ENCODE results near the gene TRIM58. TPM values are rescaled to one million over a fixed set of nuclear protein-coding genes. Genes with fewer than 3 reads are reported as not detected.

TRIM58 gene
- total RNA-seq, 1 experiment from 2014 or later = not detected

DNA sequence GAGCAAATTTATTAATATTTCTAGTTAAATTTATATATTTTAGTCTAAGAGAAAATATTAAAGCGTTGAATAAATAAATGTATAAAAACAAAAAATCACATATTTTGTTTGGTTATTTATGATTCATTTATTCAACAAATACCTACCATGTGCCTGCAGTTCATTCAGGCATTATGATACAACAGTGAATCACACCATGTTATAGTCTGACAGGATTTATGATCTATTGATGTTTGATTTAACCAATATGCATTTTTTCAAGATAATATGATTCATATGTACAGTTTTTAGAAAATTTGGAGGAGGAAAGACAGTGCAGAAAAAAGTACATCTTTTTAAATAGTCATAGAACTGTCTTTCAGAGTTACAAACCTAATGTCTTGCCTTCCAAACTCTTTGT lies 7.4 kb upstream of the TRIM58 start:
- intact Hi-C loops (cut with micrococcal nuclease; ENCODE audit: unreplicated experiment) = no loop called here
- ChIA-PET CTCF (no interaction called here), POLR2A (ENCODE audit: low non-redundant PET) (no interaction called here)
- H3K27ac ChIP-seq (ENCODE audit: low read depth, low read length, poor library complexity, severe bottlenecking) = no peak overlapping the region
- TF ChIP-seq, protein P1, sequence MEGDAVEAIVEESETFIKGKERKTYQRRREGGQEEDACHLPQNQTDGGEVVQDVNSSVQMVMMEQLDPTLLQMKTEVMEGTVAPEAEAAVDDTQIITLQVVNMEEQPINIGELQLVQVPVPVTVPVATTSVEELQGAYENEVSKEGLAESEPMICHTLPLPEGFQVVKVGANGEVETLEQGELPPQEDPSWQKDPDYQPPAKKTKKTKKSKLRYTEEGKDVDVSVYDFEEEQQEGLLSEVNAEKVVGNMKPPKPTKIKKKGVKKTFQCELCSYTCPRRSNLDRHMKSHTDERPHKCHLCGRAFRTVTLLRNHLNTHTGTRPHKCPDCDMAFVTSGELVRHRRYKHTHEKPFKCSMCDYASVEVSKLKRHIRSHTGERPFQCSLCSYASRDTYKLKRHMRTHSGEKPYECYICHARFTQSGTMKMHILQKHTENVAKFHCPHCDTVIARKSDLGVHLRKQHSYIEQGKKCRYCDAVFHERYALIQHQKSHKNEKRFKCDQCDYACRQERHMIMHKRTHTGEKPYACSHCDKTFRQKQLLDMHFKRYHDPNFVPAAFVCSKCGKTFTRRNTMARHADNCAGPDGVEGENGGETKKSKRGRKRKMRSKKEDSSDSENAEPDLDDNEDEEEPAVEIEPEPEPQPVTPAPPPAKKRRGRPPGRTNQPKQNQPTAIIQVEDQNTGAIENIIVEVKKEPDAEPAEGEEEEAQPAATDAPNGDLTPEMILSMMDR (conservative IDR thresholded peaks at IDR 0.05; ENCODE audit: low read depth, low read length) = no peak
- no peak for TF ChIP-seq EZH2 (IDR thresholded peaks at IDR 0.05; ENCODE audit: borderline replicate concordance, low read depth, low read length, poor library complexity, severe bottlenecking)
- peaks cover 11% of the 10 kb centered on the region for H3K9me3 ChIP-seq (ENCODE audit: low read depth, low read length, poor library complexity, severe bottlenecking)
- BruUV-seq (replicated peaks) = no TSS peak
- no peak overlapping the region for H3K4me3 ChIP-seq (ENCODE audit: low read depth, low read length, poor library complexity, severe bottlenecking)
- DNase-seq (ENCODE audit: low spot score) = no peak
- no peaks in the 10 kb centered on the region for H3K36me3 ChIP-seq (ENCODE audit: insufficient read depth, low read length, poor library complexity, severe bottlenecking)
- no peaks in the 10 kb centered on the region for H3K27me3 ChIP-seq (replicated peaks; ENCODE audit: insufficient read depth, low read depth, low read length, poor library complexity)
- H3K4me1 ChIP-seq (ENCODE audit: insufficient read depth, low read length, poor library complexity, severe bottlenecking) = no peaks in the 10 kb centered on the region

DNA sequence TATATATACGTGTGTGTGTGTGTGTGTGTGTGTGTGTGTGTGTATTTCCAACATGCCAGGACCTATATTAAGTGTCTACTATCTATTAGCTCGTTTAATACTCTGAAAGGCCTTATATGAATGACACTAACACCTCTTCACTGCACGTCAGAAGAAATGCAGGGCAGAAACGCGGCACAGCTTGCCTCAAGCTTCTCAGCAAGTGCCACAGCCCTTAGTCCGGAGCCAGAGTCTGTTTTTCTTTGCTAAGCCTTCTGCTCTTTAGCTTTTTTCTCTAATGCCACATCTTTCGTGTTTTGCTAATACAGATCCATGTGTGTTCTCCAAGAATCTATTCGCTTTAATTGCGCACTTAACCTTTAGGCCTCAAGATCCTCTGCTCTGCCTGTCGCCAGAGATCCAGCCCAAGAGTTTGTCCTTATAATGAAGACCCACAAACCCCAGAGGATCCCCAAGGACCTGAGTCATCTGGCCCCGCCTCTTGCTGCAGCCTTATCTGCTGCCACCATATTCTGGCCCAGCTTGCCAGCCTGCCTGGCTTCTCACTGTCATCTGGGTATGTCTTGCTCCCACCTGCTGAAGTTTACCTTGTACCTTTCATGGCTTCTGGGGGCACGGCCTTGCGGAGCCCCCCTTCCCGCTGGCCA lies 2.0 kb upstream of the TRIM58 start:
- no peak for TF ChIP-seq EZH2 (IDR thresholded peaks at IDR 0.05; ENCODE audit: borderline replicate concordance, low read depth, low read length, poor library complexity, severe bottlenecking)
- TF ChIP-seq, protein P1 (conservative IDR thresholded peaks at IDR 0.05; ENCODE audit: low read depth, low read length) = no peak
- Histone ChIP-seq H3K27ac (ENCODE audit: low read depth, low read length, poor library complexity, severe bottlenecking) (no peak overlapping the region), H3K27me3 (replicated peaks; ENCODE audit: insufficient read depth, low read depth, low read length, poor library complexity) (peaks cover 4% of the 10 kb centered on the region), H3K9me3 (ENCODE audit: low read depth, low read length, poor library complexity, severe bottlenecking) (peaks cover 17% of the 10 kb centered on the region), H3K4me1 (ENCODE audit: insufficient read depth, low read length, poor library complexity, severe bottlenecking) (no peaks in the 10 kb centered on the region), H3K4me3 (ENCODE audit: low read depth, low read length, poor library complexity, severe bottlenecking) (no peak overlapping the region), H3K36me3 (ENCODE audit: insufficient read depth, low read length, poor library complexity, severe bottlenecking) (no peaks in the 10 kb centered on the region)
- intact Hi-C loops (cut with micrococcal nuclease; ENCODE audit: unreplicated experiment) = no loop called here
- ChIA-PET POLR2A (ENCODE audit: low non-redundant PET) (no interaction called here), CTCF (no interaction called here)
- DNase-seq (ENCODE audit: low spot score) = no peak
- BruUV-seq (replicated peaks) = no TSS peak

DNA sequence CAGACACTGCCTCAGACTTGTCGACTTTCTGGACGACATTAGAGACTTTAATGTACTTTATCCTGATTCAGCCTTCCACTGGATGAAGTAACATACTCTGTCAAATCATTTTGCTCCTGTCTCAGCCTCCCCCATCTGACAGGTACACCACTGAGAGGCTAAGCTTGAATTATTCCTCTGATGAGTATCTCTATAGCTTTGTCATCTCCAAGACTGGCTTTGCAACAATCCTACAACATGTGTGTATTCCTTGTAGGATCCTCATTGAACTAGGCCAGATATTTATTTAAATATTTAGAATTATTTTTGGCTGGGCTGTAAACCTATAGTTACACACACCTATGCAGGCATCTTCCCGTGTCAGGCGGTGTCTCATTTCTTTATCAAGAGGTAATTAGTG lies 1.1 kb upstream of the TRIM58 start:
- TF ChIP-seq, protein P1 (conservative IDR thresholded peaks at IDR 0.05; ENCODE audit: low read depth, low read length) = no peak
- TF ChIP-seq EZH2 (IDR thresholded peaks at IDR 0.05; ENCODE audit: borderline replicate concordance, low read depth, low read length, poor library complexity, severe bottlenecking) = no peak
- no TSS peak for BruUV-seq (replicated peaks)
- no peak overlapping the region for H3K27ac ChIP-seq (ENCODE audit: low read depth, low read length, poor library complexity, severe bottlenecking)
- CTCF ChIA-PET = no interaction called here
- no peaks in the 10 kb centered on the region for H3K4me1 ChIP-seq (ENCODE audit: insufficient read depth, low read length, poor library complexity, severe bottlenecking)
- intact Hi-C loops (cut with micrococcal nuclease; ENCODE audit: unreplicated experiment) = no loop called here
- peaks cover 4% of the 10 kb centered on the region for H3K27me3 ChIP-seq (replicated peaks; ENCODE audit: insufficient read depth, low read depth, low read length, poor library complexity)
- no peaks in the 10 kb centered on the region for H3K36me3 ChIP-seq (ENCODE audit: insufficient read depth, low read length, poor library complexity, severe bottlenecking)
- POLR2A ChIA-PET (ENCODE audit: low non-redundant PET) = no interaction called here
- DNase-seq (ENCODE audit: low spot score) = no peak
- H3K9me3 ChIP-seq (ENCODE audit: low read depth, low read length, poor library complexity, severe bottlenecking) = peaks cover 13% of the 10 kb centered on the region
- no peak overlapping the region for H3K4me3 ChIP-seq (ENCODE audit: low read depth, low read length, poor library complexity, severe bottlenecking)
